Left ventricle myocardium inferior (tissue), 1 donor: Measurements from ENCODE around the gene METTL25B. TPM values are rescaled to one million over a fixed set of nuclear protein-coding genes. Genes with fewer than 3 reads are reported as not detected.

Experiments used
- DNase-seq: peaks from one replicate; pipeline ENCODE4 v3.0.0-alpha.2; 2020
- H3K27ac ChIP-seq: fragments of 200-600 bp; replicated peaks from 2 replicates; pipeline ENCODE4 v1.8.0; 2021
- H3K27me3 ChIP-seq: fragments of 200-600 bp; 2 replicates; pipeline ENCODE4 v1.8.0; 2021; ENCODE audit warnings: low read depth
- H3K36me3 ChIP-seq: fragments of 200-600 bp; 2 replicates; pipeline ENCODE4 v1.8.0; 2021
- H3K4me1 ChIP-seq: fragments of 200-600 bp; 2 replicates; pipeline ENCODE4 v1.8.0; 2021
- H3K4me3 ChIP-seq: fragments of 200-600 bp; 2 replicates; pipeline ENCODE4 v1.8.0; 2021; ENCODE audit warnings: mild to moderate bottlenecking, moderate library complexity
- H3K9me3 ChIP-seq: fragments of 200-600 bp; replicated peaks from 2 replicates; pipeline ENCODE4 v1.8.0; 2021
- CTCF ChIP-seq: fragments of 200-600 bp; IDR thresholded peaks from 2 replicates; pipeline ENCODE4 v1.8.0; 2021; ENCODE audit warnings: antibody characterized with exemption, mild to moderate bottlenecking, borderline replicate concordance
- intact Hi-C: fragments of 100-400 bp; cut with micrococcal nuclease; formaldehyde crosslinking; loops from one replicate; pipeline ENCODE4 v1.11.0; 2022
- total RNA-seq: library from RNA; stranded (reverse); fragmentation: NEBNext Ultra II Directional; extraction: Animal tissue kit (Norgen Biotek cat#: 25700); gene quantifications from one replicate; pipeline ENCODE4 v1.2.1, GENCODE V29; 2021
- donor health status: DM: no; HTN: yes; CAD: no; lungs with severe emphysema.

Gene METTL25B
- total RNA-seq, 1 donor from 2014 or later = 18.1 TPM

- no peak for DNase-seq
- Histone ChIP-seq H3K36me3 (peaks cover 35% of the 10 kb centered on the region), H3K4me1 (peaks cover 79% of the 10 kb centered on the region), H3K4me3 (no peak overlapping the region), H3K9me3 (no peaks in the 10 kb centered on the region), H3K27ac (peak overlapping the region; percentile 98), H3K27me3 (no peaks in the 10 kb centered on the region)
- intact Hi-C loops = no loop called here
- no peak for TF ChIP-seq CTCF
These were observed 16.6 kb downstream of the METTL25B start for GRCh38 chr1:156744786-156745419.

GRCh38 chr1:156745881-156746280 lies 17.6 kb downstream of the METTL25B start:
- Histone ChIP-seq H3K27ac (peak overlapping the region; percentile 98), H3K27me3 (no peaks in the 10 kb centered on the region), H3K9me3 (no peaks in the 10 kb centered on the region), H3K4me3 (peak overlapping the region; percentile 99), H3K36me3 (peaks cover 35% of the 10 kb centered on the region), H3K4me1 (peaks cover 77% of the 10 kb centered on the region)
- intact Hi-C loops = no loop called here
- no peak for TF ChIP-seq CTCF
- DNase-seq = no peak

GRCh38 chr1:156746406-156746727 lies 18.1 kb downstream of the METTL25B start:
- Histone ChIP-seq H3K9me3 (no peaks in the 10 kb centered on the region), H3K27ac (peak overlapping the region; percentile 98), H3K4me1 (peaks cover 80% of the 10 kb centered on the region), H3K27me3 (no peaks in the 10 kb centered on the region), H3K36me3 (peaks cover 35% of the 10 kb centered on the region), H3K4me3 (peak overlapping the region; percentile 99)
- TF ChIP-seq CTCF = no peak
- intact Hi-C loops = no loop called here
- no peak for DNase-seq

- Histone ChIP-seq H3K4me1 (peaks cover 76% of the 10 kb centered on the region), H3K9me3 (no peaks in the 10 kb centered on the region), H3K27ac (peak overlapping the region; percentile 98), H3K27me3 (no peaks in the 10 kb centered on the region), H3K36me3 (peaks cover 30% of the 10 kb centered on the region), H3K4me3 (peak overlapping the region; percentile 99)
- peak; percentile 34 for TF ChIP-seq CTCF
- intact Hi-C loops = no loop called here
- DNase-seq = peak; percentile 93
These were observed 18.7 kb downstream of the METTL25B start for GRCh38 chr1:156746728-156747631.

- DNase-seq = no peak
- peak overlapping the region; percentile 98 for H3K27ac ChIP-seq
- peak overlapping the region; percentile 99 for H3K4me3 ChIP-seq
- intact Hi-C loops = no loop called here
- no peak for TF ChIP-seq CTCF
- peaks cover 84% of the 10 kb centered on the region for H3K4me1 ChIP-seq
- no peaks in the 10 kb centered on the region for H3K27me3 ChIP-seq
- no peaks in the 10 kb centered on the region for H3K9me3 ChIP-seq
- peaks cover 20% of the 10 kb centered on the region for H3K36me3 ChIP-seq
These were observed 19.7 kb downstream of the METTL25B start for GRCh38 chr1:156747742-156748669.
